Ectodermal cell (in vitro differentiated cells): ENCODE data around the gene BDKRB1.

ENCODE experiments used
- H3K27ac ChIP-seq: 2 replicates; pipeline ENCODE4 v1.7.0; 2013; ENCODE audit warnings: mild to moderate bottlenecking, low read depth, low read length; ENCODE audit not compliant: insufficient read depth, poor library complexity, severe bottlenecking
- H3K27me3 ChIP-seq: 2 replicates; pipeline ENCODE4 v1.7.0; 2013; ENCODE audit warnings: mild to moderate bottlenecking, low read length; ENCODE audit not compliant: insufficient read depth, control insufficient read depth, poor library complexity, severe bottlenecking
- H3K36me3 ChIP-seq: one replicate; pipeline ENCODE4 v1.7.0; 2013; ENCODE audit warnings: low read length; ENCODE audit not compliant: control insufficient read depth, insufficient read depth
- H3K4me1 ChIP-seq: one replicate; pipeline ENCODE4 v1.7.0; 2013; ENCODE audit warnings: low read length; ENCODE audit not compliant: control insufficient read depth, insufficient read depth
- H3K4me3 ChIP-seq: 2 replicates; pipeline ENCODE4 v1.7.0; 2013; ENCODE audit warnings: low read depth, low read length, control low read depth; ENCODE audit not compliant: insufficient read depth
- H3K9me3 ChIP-seq: 2 replicates; pipeline ENCODE4 v1.7.0; 2013; ENCODE audit warnings: mild to moderate bottlenecking, low read length, moderate library complexity; ENCODE audit not compliant: control insufficient read depth
- WGBS, 2 experiments: methylation state at CpG; one replicate each; pipeline ENCODE4 v1.1.7; 2013; ENCODE audit warnings: missing lambda C conversion rate in 2 of 2; 5-methylcytosine and 5-hydroxymethylcytosine counted together

Gene BDKRB1

GRCh38 chr14:96257056-96257455 lies 1.0 kb downstream of the BDKRB1 start:
- no peaks in the 10 kb centered on the region for H3K36me3 ChIP-seq
- WGBS, 2 experiments, result 88 to 90% methylated on average over 8 of the region's 8 CpGs
- no peaks in the 10 kb centered on the region for H3K27me3 ChIP-seq
- no peak overlapping the region for H3K4me3 ChIP-seq
- H3K27ac ChIP-seq, result no peak overlapping the region
- H3K4me1 ChIP-seq, result no peaks in the 10 kb centered on the region
- H3K9me3 ChIP-seq, result no peaks in the 10 kb centered on the region

DNA sequence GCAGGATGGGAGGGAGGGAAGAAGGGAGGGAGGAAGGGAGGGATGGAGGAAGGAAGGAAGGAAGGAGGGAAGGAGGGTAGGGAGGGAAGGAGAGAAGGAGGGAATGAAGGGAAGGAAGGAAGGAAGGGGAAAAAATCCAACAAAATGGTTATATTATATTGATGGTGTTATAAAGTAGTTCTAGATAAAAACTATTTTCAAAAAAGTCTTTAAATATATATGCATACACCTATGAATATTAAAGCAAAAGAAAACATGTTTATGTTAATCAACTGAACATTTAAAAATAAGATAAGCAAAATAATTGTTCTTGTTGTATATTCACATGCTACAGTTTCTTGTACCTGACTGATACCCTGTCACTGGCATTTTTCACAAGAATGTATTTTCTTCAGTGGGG lies 1.9 kb downstream of the BDKRB1 start:
- H3K4me3 ChIP-seq, result no peak overlapping the region
- no peaks in the 10 kb centered on the region for H3K36me3 ChIP-seq
- no peak overlapping the region for H3K27ac ChIP-seq
- no peaks in the 10 kb centered on the region for H3K4me1 ChIP-seq
- no peaks in the 10 kb centered on the region for H3K27me3 ChIP-seq
- H3K9me3 ChIP-seq, result no peaks in the 10 kb centered on the region

- no peak overlapping the region for H3K27ac ChIP-seq
- H3K36me3 ChIP-seq, result no peaks in the 10 kb centered on the region
- H3K27me3 ChIP-seq, result no peaks in the 10 kb centered on the region
- no peaks in the 10 kb centered on the region for H3K4me1 ChIP-seq
- no peaks in the 10 kb centered on the region for H3K9me3 ChIP-seq
- WGBS, 2 experiments, result 75 to 88% methylated on average over 2 of the region's 2 CpGs
- no peak overlapping the region for H3K4me3 ChIP-seq
These were observed 4.4 kb downstream of the BDKRB1 start for GRCh38 chr14:96260341-96260821.

- Histone ChIP-seq H3K9me3 (no peaks in the 10 kb centered on the region), H3K36me3 (no peaks in the 10 kb centered on the region), H3K27ac (no peak overlapping the region), H3K27me3 (no peaks in the 10 kb centered on the region), H3K4me1 (no peaks in the 10 kb centered on the region), H3K4me3 (no peak overlapping the region)
- WGBS, 2 experiments, result 91 to 94% methylated on average over 4 of the region's 5 CpGs
These were observed 5.0 kb downstream of the BDKRB1 start for GRCh38 chr14:96261053-96261452.

- Histone ChIP-seq H3K27me3 (no peaks in the 10 kb centered on the region), H3K9me3 (no peaks in the 10 kb centered on the region), H3K27ac (no peak overlapping the region), H3K4me1 (no peaks in the 10 kb centered on the region), H3K36me3 (no peaks in the 10 kb centered on the region), H3K4me3 (no peak overlapping the region)
- WGBS, 2 experiments, result 91% methylated on average over 15 to 16 of the region's 16 CpGs
These were observed 6.0 kb downstream of the BDKRB1 start for GRCh38 chr14:96261772-96262655.

DNA sequence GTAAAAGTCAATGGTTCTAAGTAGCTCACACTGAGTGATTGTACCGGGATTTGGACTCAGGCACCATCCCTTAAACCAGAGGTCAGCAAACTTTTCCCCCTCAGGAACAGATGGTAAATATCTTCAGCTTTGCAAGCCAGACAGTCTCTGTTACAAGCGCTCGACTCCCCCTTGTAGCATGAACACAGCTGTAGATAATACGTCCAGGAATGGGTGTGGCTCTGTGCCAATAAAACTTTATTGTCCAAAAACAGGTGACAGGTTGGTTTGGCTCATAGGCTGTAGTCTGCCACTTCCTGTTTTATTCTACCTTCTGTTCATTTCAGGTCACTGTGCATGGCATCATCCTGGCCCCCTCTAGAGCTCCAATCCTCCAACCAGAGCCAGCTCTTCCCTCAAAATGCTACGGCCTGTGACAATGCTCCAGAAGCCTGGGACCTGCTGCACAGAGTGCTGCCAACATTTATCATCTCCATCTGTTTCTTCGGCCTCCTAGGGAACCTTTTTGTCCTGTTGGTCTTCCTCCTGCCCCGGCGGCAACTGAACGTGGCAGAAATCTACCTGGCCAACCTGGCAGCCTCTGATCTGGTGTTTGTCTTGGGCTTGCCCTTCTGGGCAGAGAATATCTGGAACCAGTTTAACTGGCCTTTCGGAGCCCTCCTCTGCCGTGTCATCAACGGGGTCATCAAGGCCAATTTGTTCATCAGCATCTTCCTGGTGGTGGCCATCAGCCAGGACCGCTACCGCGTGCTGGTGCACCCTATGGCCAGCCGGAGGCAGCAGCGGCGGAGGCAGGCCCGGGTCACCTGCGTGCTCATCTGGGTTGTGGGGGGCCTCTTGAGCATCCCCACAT lies 7.6 kb downstream of the BDKRB1 start:
- Histone ChIP-seq H3K4me1 (no peaks in the 10 kb centered on the region), H3K27ac (no peak overlapping the region), H3K9me3 (no peaks in the 10 kb centered on the region), H3K27me3 (no peaks in the 10 kb centered on the region), H3K36me3 (no peaks in the 10 kb centered on the region), H3K4me3 (no peak overlapping the region)
- 90 to 91% methylated on average over 20 of the region's 20 CpGs for WGBS, 2 experiments

GRCh38 chr14:96264200-96264553 lies 8.2 kb downstream of the BDKRB1 start:
- Histone ChIP-seq H3K4me3 (no peak overlapping the region), H3K4me1 (no peaks in the 10 kb centered on the region), H3K9me3 (no peaks in the 10 kb centered on the region), H3K36me3 (no peaks in the 10 kb centered on the region), H3K27me3 (no peaks in the 10 kb centered on the region), H3K27ac (no peak overlapping the region)
- 94% methylated on average over 14 of the region's 14 CpGs for WGBS, 2 experiments

GRCh38 chr14:96264853-96265252 lies 8.8 kb downstream of the BDKRB1 start:
- WGBS, 2 experiments, result 72 to 73% methylated on average over 3 of the region's 3 CpGs
- H3K27me3 ChIP-seq, result no peaks in the 10 kb centered on the region

GRCh38 chr14:96265383-96266095 lies 9.5 kb downstream of the BDKRB1 start:
- Histone ChIP-seq H3K4me3 (no peak overlapping the region), H3K36me3 (no peaks in the 10 kb centered on the region), H3K27me3 (no peaks in the 10 kb centered on the region), H3K4me1 (no peaks in the 10 kb centered on the region), H3K9me3 (no peaks in the 10 kb centered on the region), H3K27ac (no peak overlapping the region)
- WGBS, 2 experiments, result 90 to 93% methylated on average over 15 to 16 of the region's 16 CpGs

More at GRCh38 chr14:96264853-96265252, 8.8 kb downstream of the BDKRB1 start:
- Histone ChIP-seq H3K27ac (no peak overlapping the region), H3K4me3 (no peak overlapping the region), H3K36me3 (no peaks in the 10 kb centered on the region), H3K9me3 (no peaks in the 10 kb centered on the region), H3K4me1 (no peaks in the 10 kb centered on the region)

DNA sequence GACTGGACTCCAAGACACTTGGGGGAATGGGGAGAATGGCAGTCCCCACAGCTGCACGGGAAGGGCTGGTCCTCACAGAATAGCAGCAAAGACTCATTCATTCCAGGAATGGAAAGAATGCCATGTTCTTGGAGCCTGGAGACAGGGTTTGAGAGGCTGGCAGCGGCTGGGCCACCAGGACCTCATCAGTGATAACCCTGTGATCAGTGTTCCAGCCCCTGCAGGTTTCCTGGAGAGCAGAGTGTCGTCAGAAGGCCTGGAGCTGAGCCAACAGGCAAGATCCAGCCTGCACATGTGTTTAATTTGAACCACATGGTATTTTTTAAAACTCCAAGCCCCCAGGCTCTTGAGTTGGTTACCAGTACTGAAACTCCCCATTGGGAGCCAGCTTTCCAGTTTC lies 11.3 kb downstream of the BDKRB1 start:
- Histone ChIP-seq H3K4me1 (no peaks in the 10 kb centered on the region), H3K27me3 (no peaks in the 10 kb centered on the region), H3K9me3 (no peaks in the 10 kb centered on the region), H3K4me3 (no peak overlapping the region), H3K36me3 (no peaks in the 10 kb centered on the region), H3K27ac (no peak overlapping the region)
- WGBS, 2 experiments, result 71 to 77% methylated on average over 3 of the region's 3 CpGs
